Measurements from ENCODE around the gene MAP1LC3B. TPM values are rescaled to one million over a fixed set of nuclear protein-coding genes. Genes with fewer than 3 reads are reported as not detected.

Gene MAP1LC3B
- total and polyA plus RNA-seq, 2 of the 8 experiments (the other 6 are each of a cell fraction or from before 2014, with no cell fraction given) = 29.5 to 48.5 TPM

- Histone ChIP-seq H3K23ac (ENCODE audit: insufficient read length) (no peak overlapping the region), H2BK5ac (ENCODE audit: low read depth, low read length) (no peak overlapping the region), H3K4me1 (replicated peaks in 1 of 4; ENCODE audit: control insufficient read depth in 3 of 4, insufficient read depth in 4 of 4, low read length in 3 of 4) (no peaks in the 10 kb centered on the region), H2BK120ac (replicated peaks; ENCODE audit: low read depth, low read length) (no peak overlapping the region), H4K5ac (ENCODE audit: insufficient read length, low read depth, low read length) (no peak overlapping the region), H3K18ac (ENCODE audit: extremely low read depth, low read length) (no peak overlapping the region), H2BK15ac (ENCODE audit: low read length) (no peak overlapping the region), H2AFZ (ENCODE audit: low read length) (no peak overlapping the region), H3K27me3 (replicated peaks in 1 of 4; ENCODE audit: control insufficient read depth in 3 of 4, extremely low read depth in 1 of 4, insufficient read depth in 3 of 4, low read length in 3 of 4) (no peaks in the 10 kb centered on the region), H4K8ac (ENCODE audit: extremely low read depth, insufficient read depth, low read length) (no peak overlapping the region), H4K20me1 (replicated peaks in 1 of 2; ENCODE audit: control insufficient read depth in 1 of 2, insufficient read depth in 2 of 2, low read length in 2 of 2) (peaks cover 3 to 14% of the 10 kb centered on the region in 2 experiments), H3K4ac (replicated peaks; ENCODE audit: insufficient read length, low read depth, low read length) (no peak overlapping the region), H3K9ac (replicated peaks in 1 of 4; ENCODE audit: extremely low read depth in 1 of 4, low read depth in 3 of 4, low read length in 3 of 4) (no peak overlapping the region), H2BK20ac (ENCODE audit: low read length) (no peak overlapping the region), H3K79me2 (ENCODE audit: control insufficient read depth in 1 of 2, insufficient read depth in 2 of 2, low read length in 2 of 2) (no peaks in the 10 kb centered on the region), H3K14ac (ENCODE audit: insufficient read length) (no peak overlapping the region), H3K79me1 (ENCODE audit: low read depth, low read length) (peaks cover 7% of the 10 kb centered on the region), H3K23me2 (ENCODE audit: low read depth, low read length) (no peaks in the 10 kb centered on the region), H3K36me3 (ENCODE audit: control insufficient read depth in 2 of 4, insufficient read depth in 4 of 4, low read length in 3 of 4) (peaks cover 0 to 17% (median 9%) of the 10 kb centered on the region in 4 experiments; a peak in 5 of 8 replicates), H3K4me3 (ENCODE audit: extremely low read depth in 1 of 4, insufficient read depth in 2 of 4, low read depth in 3 of 4, low read length in 4 of 4) (no peak overlapping the region), H2AK5ac (ENCODE audit: low read depth, low read length) (no peak overlapping the region), H3K4me2 (ENCODE audit: insufficient read depth in 1 of 2, low read depth in 2 of 2, low read length in 2 of 2) (no peak overlapping the region), H2BK12ac (ENCODE audit: low read depth, low read length) (no peak overlapping the region), H3K9me3 (ENCODE audit: insufficient read depth in 2 of 2, low read depth in 1 of 2, low read length in 1 of 2) (no peaks in the 10 kb centered on the region), H4K91ac (replicated peaks; ENCODE audit: insufficient read length, low read length) (no peak overlapping the region), H3K56ac (replicated peaks; ENCODE audit: insufficient read length, low read depth, low read length) (no peak overlapping the region), H3K27ac (ENCODE audit: low read depth, low read length) (no peak overlapping the region)
- ChIA-PET POLR2A (ENCODE audit: partially characterized antibody) (no interaction called here), CTCF (ENCODE audit: partially characterized antibody) (interaction anchor here (0.7 to 1.0 kb wide), 2 partner anchors 25 to 183 kb away, joined by 3 to 4 read pairs; partner anchors contain the start of gene FBXO31)
- no peak for DNase-seq (ENCODE audit: low read depth in 1 of 2, low spot score in 2 of 2)
- FAIRE-seq = no peak
- TF ChIP-seq HDAC2 (IDR thresholded peaks at IDR 0.05; ENCODE audit: borderline replicate concordance in 1 of 2, low read depth in 2 of 2, low read length in 2 of 2) (no peak), SRF (IDR thresholded peaks at IDR 0.05; ENCODE audit: low read depth, low read length) (no peak), SIRT6 (IDR thresholded peaks at IDR 0.05; ENCODE audit: low read length) (no peak), CREB1 (IDR thresholded peaks at IDR 0.05) (no peak), NANOG (IDR thresholded peaks at IDR 0.05; ENCODE audit: insufficient read depth, low read depth, low read length, poor library complexity, severe bottlenecking) (no peak), RFX5 (IDR thresholded peaks at IDR 0.05; ENCODE audit: borderline replicate concordance, low read depth, low read length) (no peak), CHD1 (IDR thresholded peaks at IDR 0.05; ENCODE audit: low read depth, low read length) (no peak), SAP30 (IDR thresholded peaks at IDR 0.05; ENCODE audit: insufficient read depth, insufficient replicate concordance, low read length) (no peak), GABPA (IDR thresholded peaks at IDR 0.05; ENCODE audit: borderline replicate concordance, insufficient read depth, low read length) (no peak), CEBPB (IDR thresholded peaks at IDR 0.05; ENCODE audit: low read depth, low read length) (no peak), CBX8 (IDR thresholded peaks at IDR 0.05; ENCODE audit: borderline replicate concordance, low read depth, low read length) (no peak), TAF1 (IDR thresholded peaks at IDR 0.05; ENCODE audit: low read depth, low read length) (no peak), RBBP5 (IDR thresholded peaks at IDR 0.05; ENCODE audit: borderline replicate concordance, low read depth, low read length) (no peak), USF2 (IDR thresholded peaks at IDR 0.05; ENCODE audit: low read length) (no peak)
- 86% methylated on average over 9 of the region's 9 CpGs; no CpG with 5 or more reads in 1 of the 2 experiments for WGBS, 2 experiments (ENCODE audit: extremely low coverage in 1 of 2, insufficient coverage in 1 of 2, insufficient read length in 1 of 2, insufficient replicate concordance in 2 of 2, low coverage in 1 of 2, low lambda C conversion rate in 2 of 2, missing lambda C conversion rate in 1 of 2)
These were observed 33.4 kb upstream of the MAP1LC3B start for GRCh38 chr16:87358696-87359095.
